Esophagus (tissue), 2 donors: ENCODE measurements around the gene ST6GALNAC2. TPM values are rescaled to one million over a fixed set of nuclear protein-coding genes. Genes with fewer than 3 reads are reported as not detected.
"Not testable (repeated sequence)": the region's sequence is repeated elsewhere in the genome, so short reads cannot be mapped to it uniquely, and the experiment has no call there.

Source experiments
- H3K27ac ChIP-seq, 2 donors: one replicate each; pipeline ENCODE4 v1.5.1; 2013; ENCODE audit warnings: low read depth in 2 of 2, mild to moderate bottlenecking in 2 of 2, inconsistent platforms in 1 of 2, low read length in 1 of 2, moderate library complexity in 1 of 2
- H3K27me3 ChIP-seq, 2 donors: one replicate each; pipeline ENCODE4 v1.6.1; 2013; ENCODE audit warnings: low read length in 2 of 2, control low read depth in 1 of 2, mild to moderate bottlenecking in 1 of 2; ENCODE audit not compliant: insufficient read depth in 2 of 2, control insufficient read depth in 1 of 2
- H3K36me3 ChIP-seq, 2 donors: one replicate each; pipeline ENCODE4 v1.6.1; 2013; ENCODE audit warnings: low read length in 1 of 2; ENCODE audit not compliant: control insufficient read depth in 2 of 2, insufficient read depth in 2 of 2
- H3K4me1 ChIP-seq, 2 donors: one replicate each; pipeline ENCODE4 v1.6.1; 2013; ENCODE audit warnings: low read length in 1 of 2; ENCODE audit not compliant: control insufficient read depth in 2 of 2, insufficient read depth in 2 of 2
- H3K4me3 ChIP-seq, 2 donors: one replicate each; pipeline ENCODE4 v1.5.1; 2013; ENCODE audit warnings: low read length in 2 of 2, mild to moderate bottlenecking in 2 of 2, low read depth in 1 of 2, moderate library complexity in 1 of 2
- H3K9me3 ChIP-seq, 2 donors: one replicate each; pipeline ENCODE4 v1.6.1; 2013; ENCODE audit warnings: mild to moderate bottlenecking in 2 of 2, low read depth in 1 of 2, low read length in 1 of 2, moderate library complexity in 1 of 2; ENCODE audit not compliant: control insufficient read depth in 2 of 2, insufficient read depth in 1 of 2
- WGBS, 2 donors: extraction: QIAGEN DNeasy Blood & Tissue Kit; methylation state at CpG; one replicate each; pipeline ENCODE4 v1.1.7; 2013; 5-methylcytosine and 5-hydroxymethylcytosine counted together
- polyA plus RNA-seq, 2 donors: library from polyadenylated mRNA; stranded (reverse); fragments of 200-250 nt; gene quantifications; one replicate each; pipeline ENCODE4 v1.2.3, GENCODE V29; 2013
- donor health status: healthy with polysubstance abuse.
- donor health status: Bipolar disorder and iron deficiency.

Gene ST6GALNAC2
- polyA plus RNA-seq, 2 donors = 17.5 to 20.2 TPM

GRCh38 chr17:76538941-76539570 lies 46.6 kb downstream of the ST6GALNAC2 start:
- peak overlapping the region in 1 of 2 donors; percentile 34 for H3K27ac ChIP-seq
- 85 to 92% methylated on average over 9 of the region's 9 CpGs for WGBS, 2 donors
- H3K9me3 ChIP-seq = no peaks in the 10 kb centered on the region
- peaks cover 0 to 2% of the 10 kb centered on the region in 2 donors for H3K36me3 ChIP-seq
- H3K27me3 ChIP-seq = no peaks in the 10 kb centered on the region
- peaks cover 4 to 13% of the 10 kb centered on the region in 2 donors for H3K4me1 ChIP-seq
- H3K4me3 ChIP-seq = no peak overlapping the region

GRCh38 chr17:76538281-76538931 lies 47.3 kb downstream of the ST6GALNAC2 start:
- Histone ChIP-seq H3K4me1 (peaks cover 4 to 11% of the 10 kb centered on the region in 2 donors), H3K27me3 (no peaks in the 10 kb centered on the region), H3K4me3 (peak overlapping the region; percentile 32 to 40), H3K27ac (peak overlapping the region; percentile 34 to 38), H3K36me3 (peaks cover 0 to 2% of the 10 kb centered on the region in 2 donors), H3K9me3 (no peaks in the 10 kb centered on the region)
- 33 to 39% methylated on average over 28 to 37 of the region's 37 CpGs for WGBS, 2 donors

GRCh38 chr17:76537578-76538280 lies 47.9 kb downstream of the ST6GALNAC2 start, which contains the start of gene CYGB:
Gene CYGB (minus strand): TSS chr17:76537709. CDS start chr17:76537542, 167 bp downstream.
- Histone ChIP-seq H3K36me3 (peaks cover 0 to 2% of the 10 kb centered on the region in 2 donors), H3K9me3 (no peaks in the 10 kb centered on the region), H3K27ac (peak within 1 kb of the TSS; percentile 34 to 50), H3K27me3 (no peaks in the 10 kb centered on the region), H3K4me3 (peak within 1 kb of the TSS; percentile 39 to 40), H3K4me1 (peaks cover 4 to 11% of the 10 kb centered on the region in 2 donors)
- 1% methylated on average over 65 to 95 of the region's 95 CpGs for WGBS, 2 donors

GRCh38 chr17:76537288-76537577 lies 48.4 kb downstream of the ST6GALNAC2 start:
- H3K4me3 ChIP-seq = peak overlapping the region; percentile 39 to 40
- H3K9me3 ChIP-seq = no peaks in the 10 kb centered on the region
- peaks cover 0 to 2% of the 10 kb centered on the region in 2 donors for H3K36me3 ChIP-seq
- WGBS, 2 donors = 7 to 8% methylated on average over 16 to 26 of the region's 26 CpGs
- H3K27ac ChIP-seq = peak overlapping the region; percentile 28 to 50
- no peaks in the 10 kb centered on the region for H3K27me3 ChIP-seq
- H3K4me1 ChIP-seq = peaks cover 4 to 11% of the 10 kb centered on the region in 2 donors

GRCh38 chr17:76536511-76537287 lies 49.0 kb downstream of the ST6GALNAC2 start:
- Histone ChIP-seq H3K36me3 (peaks cover 0 to 2% of the 10 kb centered on the region in 2 donors), H3K4me1 (peaks cover 4 to 11% of the 10 kb centered on the region in 2 donors), H3K27ac (peak overlapping the region; percentile 28 to 50), H3K9me3 (no peaks in the 10 kb centered on the region), H3K27me3 (no peaks in the 10 kb centered on the region), H3K4me3 (peak overlapping the region; percentile 39 to 40)
- 58 to 59% methylated on average over 25 of the region's 25 CpGs for WGBS, 2 donors

GRCh38 chr17:76535788-76536510 lies 49.7 kb downstream of the ST6GALNAC2 start:
- Histone ChIP-seq H3K4me3 (no peak overlapping the region), H3K36me3 (peaks cover 0 to 2% of the 10 kb centered on the region in 2 donors), H3K27ac (no peak overlapping the region), H3K9me3 (no peaks in the 10 kb centered on the region), H3K4me1 (peaks cover 8 to 11% of the 10 kb centered on the region in 2 donors), H3K27me3 (no peaks in the 10 kb centered on the region)
- WGBS, 2 donors = 87% methylated on average over 19 of the region's 19 CpGs

GRCh38 chr17:76534831-76535732 lies 50.6 kb downstream of the ST6GALNAC2 start:
- WGBS, 2 donors = 70 to 78% methylated on average over 7 of the region's 7 CpGs
- Histone ChIP-seq H3K36me3 (peaks cover 0 to 2% of the 10 kb centered on the region in 2 donors), H3K9me3 (no peaks in the 10 kb centered on the region), H3K27me3 (no peaks in the 10 kb centered on the region), H3K27ac (peak overlapping the region in 1 of 2 donors; percentile 13), H3K4me1 (peaks cover 6 to 12% of the 10 kb centered on the region in 2 donors), H3K4me3 (no peak overlapping the region)

- H3K27me3 ChIP-seq, H3K27ac ChIP-seq, H3K36me3 ChIP-seq, H3K9me3 ChIP-seq, H3K4me3 ChIP-seq: not testable (repeated sequence)
- H3K4me1 ChIP-seq = peaks cover 2 to 23% of the 10 kb centered on the region in 2 donors
- 91 to 96% methylated on average over 9 of the region's 9 CpGs for WGBS, 2 donors
Observed at GRCh38 chr17:76533640-76534359, 51.9 kb downstream of the ST6GALNAC2 start.
